ENCODE data around the gene TDRD10.

TDRD10 gene

DNA sequence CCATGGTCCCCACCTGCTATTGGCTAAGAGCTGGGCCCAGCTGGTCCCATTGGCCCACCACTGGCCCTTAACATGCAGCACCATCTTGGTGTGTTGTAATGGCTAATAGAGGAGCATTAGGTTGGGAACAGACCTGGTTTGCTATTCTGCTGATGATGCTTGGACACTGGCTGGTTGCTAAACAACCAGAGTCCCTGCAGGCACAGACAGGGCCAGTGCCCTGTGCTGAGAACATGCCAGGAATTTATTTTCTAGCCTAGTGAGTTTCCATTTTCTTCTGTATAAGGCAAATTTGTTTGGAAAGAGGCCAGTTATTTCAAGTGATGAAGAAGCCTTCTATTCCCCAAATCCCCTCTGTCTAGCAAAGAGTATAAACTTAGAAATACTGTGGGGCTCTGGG, 42.9 kb upstream of the TDRD10 start:
- TF ChIP-seq, protein P1, sequence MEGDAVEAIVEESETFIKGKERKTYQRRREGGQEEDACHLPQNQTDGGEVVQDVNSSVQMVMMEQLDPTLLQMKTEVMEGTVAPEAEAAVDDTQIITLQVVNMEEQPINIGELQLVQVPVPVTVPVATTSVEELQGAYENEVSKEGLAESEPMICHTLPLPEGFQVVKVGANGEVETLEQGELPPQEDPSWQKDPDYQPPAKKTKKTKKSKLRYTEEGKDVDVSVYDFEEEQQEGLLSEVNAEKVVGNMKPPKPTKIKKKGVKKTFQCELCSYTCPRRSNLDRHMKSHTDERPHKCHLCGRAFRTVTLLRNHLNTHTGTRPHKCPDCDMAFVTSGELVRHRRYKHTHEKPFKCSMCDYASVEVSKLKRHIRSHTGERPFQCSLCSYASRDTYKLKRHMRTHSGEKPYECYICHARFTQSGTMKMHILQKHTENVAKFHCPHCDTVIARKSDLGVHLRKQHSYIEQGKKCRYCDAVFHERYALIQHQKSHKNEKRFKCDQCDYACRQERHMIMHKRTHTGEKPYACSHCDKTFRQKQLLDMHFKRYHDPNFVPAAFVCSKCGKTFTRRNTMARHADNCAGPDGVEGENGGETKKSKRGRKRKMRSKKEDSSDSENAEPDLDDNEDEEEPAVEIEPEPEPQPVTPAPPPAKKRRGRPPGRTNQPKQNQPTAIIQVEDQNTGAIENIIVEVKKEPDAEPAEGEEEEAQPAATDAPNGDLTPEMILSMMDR (IDR thresholded peaks at IDR 0.05; ENCODE audit: low read depth, low read length): no peak
- Histone ChIP-seq H3K36me3 (no peaks in the 10 kb centered on the region), H3K9me3 (no peaks in the 10 kb centered on the region), H3K27me3 (no peaks in the 10 kb centered on the region), H3K4me1 (no peaks in the 10 kb centered on the region), H3K4me3 (ENCODE audit: low read depth, low read length) (no peak overlapping the region)
- DNase-seq: no peak

DNA sequence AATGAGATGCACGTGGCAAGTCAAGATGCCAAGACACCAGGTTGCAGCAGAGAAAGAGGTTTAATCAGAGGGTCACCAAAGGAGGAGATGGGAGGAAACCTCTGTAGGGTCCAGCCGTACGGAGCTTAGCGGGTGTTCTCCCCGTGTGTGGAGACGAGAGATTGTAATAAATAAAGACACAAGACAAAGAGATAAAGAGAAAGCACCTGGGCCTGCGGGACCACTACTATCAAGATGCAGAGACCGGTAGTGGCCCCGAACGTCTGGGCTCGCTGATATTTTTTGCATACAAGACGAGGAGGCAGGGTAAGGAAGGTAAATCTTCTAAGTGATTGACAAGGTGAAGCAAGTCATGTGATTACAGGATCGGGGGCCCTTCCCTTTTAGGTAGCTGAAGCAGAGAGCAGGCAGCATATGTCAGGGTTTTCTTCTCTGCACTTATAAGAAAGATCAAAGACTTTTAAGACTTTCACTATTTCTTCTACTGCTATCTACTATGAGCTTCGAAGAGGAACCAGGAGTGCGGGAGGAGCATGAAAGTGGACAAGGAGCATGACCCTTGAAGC, 41.2 kb upstream of the TDRD10 start:
- no peak for DNase-seq
- TF ChIP-seq, protein P1 (IDR thresholded peaks at IDR 0.05; ENCODE audit: low read depth, low read length): no peak
- Histone ChIP-seq H3K36me3 (no peaks in the 10 kb centered on the region), H3K27me3 (no peaks in the 10 kb centered on the region), H3K4me1 (no peaks in the 10 kb centered on the region), H3K4me3 (ENCODE audit: low read depth, low read length) (no peak overlapping the region), H3K9me3 (no peaks in the 10 kb centered on the region)

DNA sequence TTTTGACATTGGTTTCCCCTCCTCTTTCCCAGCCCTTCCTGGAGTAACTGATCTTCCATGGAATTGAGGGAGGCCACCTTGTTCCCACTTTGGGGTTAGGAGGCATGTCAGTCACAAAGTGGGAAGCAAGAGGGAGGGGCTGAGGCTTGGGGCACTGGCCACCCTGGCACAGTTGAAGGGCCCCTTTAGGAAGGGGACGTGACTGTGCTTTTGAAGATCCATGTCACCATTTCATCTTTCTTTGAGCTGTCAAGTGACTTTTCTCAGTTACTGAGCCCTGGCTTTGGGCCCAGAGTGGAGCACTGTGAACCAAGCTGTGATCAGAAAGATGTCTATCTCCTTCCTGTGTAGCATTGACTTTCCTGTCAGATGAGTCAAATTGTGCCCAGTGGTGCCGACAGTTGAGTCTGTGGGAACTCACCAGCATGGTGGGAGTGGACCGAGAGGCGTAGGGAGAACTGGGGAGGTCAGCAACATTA, 38.5 kb upstream of the TDRD10 start:
- DNase-seq: no peak

DNA sequence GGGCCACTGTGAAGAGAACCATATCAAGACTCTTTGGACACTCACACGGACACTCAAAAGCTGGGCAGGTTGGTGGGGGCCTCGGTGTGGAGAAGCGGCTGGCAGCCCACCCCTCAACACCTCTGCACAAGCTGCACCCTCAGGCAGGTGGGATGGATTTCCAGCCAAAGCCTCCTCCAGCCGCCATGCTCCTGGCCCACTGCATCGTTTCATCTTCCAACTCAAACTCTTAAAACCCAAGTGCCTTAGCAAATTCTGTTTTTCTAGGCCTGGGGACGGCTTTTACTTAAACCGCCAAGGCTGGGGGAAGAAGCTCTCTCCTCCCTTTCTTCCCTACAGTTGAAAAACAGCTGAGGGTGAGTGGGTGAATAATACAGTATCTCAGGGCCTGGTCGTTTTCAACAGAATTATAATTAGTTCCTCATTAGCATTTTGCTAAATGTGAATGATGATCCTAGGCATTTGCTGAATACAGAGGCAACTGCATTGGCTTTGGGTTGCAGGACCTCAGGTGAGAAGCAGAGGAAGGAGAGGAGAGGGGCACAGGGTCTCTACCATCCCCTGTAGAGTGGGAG, 36.3 kb upstream of the TDRD10 start:
- H3K36me3 ChIP-seq: no peaks in the 10 kb centered on the region
- no peaks in the 10 kb centered on the region for H3K27me3 ChIP-seq
- no peaks in the 10 kb centered on the region for H3K9me3 ChIP-seq
- no peaks in the 10 kb centered on the region for H3K4me1 ChIP-seq
- no peak for DNase-seq
- TF ChIP-seq, protein P1 (IDR thresholded peaks at IDR 0.05; ENCODE audit: low read depth, low read length): no peak
- H3K4me3 ChIP-seq (ENCODE audit: low read depth, low read length): no peak overlapping the region

More for the DNA sequence above, 38.5 kb upstream of the TDRD10 start:
- TF ChIP-seq, protein P1 (IDR thresholded peaks at IDR 0.05; ENCODE audit: low read depth, low read length): no peak
- Histone ChIP-seq H3K27me3 (no peaks in the 10 kb centered on the region), H3K36me3 (no peaks in the 10 kb centered on the region), H3K9me3 (no peaks in the 10 kb centered on the region), H3K4me3 (ENCODE audit: low read depth, low read length) (no peak overlapping the region), H3K4me1 (no peaks in the 10 kb centered on the region)

DNA sequence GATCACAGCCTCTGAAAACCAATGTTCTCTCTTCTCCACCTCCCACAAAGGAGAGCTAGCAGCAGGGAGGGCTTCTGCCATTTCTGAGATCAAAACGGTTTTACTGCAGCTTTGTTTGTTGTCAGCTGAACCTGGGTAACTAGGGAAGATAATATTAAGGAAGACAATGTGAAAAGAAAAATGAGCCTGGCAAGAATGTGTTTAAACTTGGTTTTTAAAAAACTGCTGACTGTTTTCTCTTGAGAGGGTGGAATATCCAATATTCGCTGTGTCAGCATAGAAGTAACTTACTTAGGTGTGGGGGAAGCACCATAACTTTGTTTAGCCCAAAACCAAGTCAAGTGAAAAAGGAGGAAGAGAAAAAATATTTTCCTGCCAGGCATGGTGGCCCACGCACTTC, 35.8 kb upstream of the TDRD10 start:
- TF ChIP-seq, protein P1 (IDR thresholded peaks at IDR 0.05; ENCODE audit: low read depth, low read length): no peak
- Histone ChIP-seq H3K4me1 (no peaks in the 10 kb centered on the region), H3K4me3 (ENCODE audit: low read depth, low read length) (no peak overlapping the region), H3K27me3 (no peaks in the 10 kb centered on the region), H3K9me3 (no peaks in the 10 kb centered on the region), H3K36me3 (no peaks in the 10 kb centered on the region)
- DNase-seq: no peak

DNA sequence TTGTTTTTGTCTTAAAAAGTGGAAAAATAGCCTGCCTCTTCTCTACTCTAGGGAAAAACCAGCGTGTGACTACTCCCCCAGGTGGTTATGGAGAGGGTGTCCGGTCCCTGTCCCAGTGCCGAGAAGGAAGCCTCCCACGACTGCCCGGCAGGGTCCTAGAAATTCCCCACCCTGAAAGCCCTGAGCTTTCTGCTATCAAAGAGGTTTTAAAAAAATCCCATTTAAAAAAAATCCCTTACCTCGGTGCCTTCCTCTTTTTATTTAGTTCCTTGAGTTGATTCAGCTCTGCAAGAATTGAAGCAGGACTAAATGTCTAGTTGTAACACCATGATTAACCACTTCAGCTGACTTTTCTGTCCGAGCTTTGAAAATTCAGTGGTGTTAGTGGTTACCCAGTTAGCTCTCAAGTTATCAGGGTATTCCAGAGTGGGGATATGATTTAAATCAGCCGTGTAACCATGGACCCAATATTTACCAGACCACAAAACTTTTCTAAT, 35.0 kb upstream of the TDRD10 start:
- Histone ChIP-seq H3K4me3 (ENCODE audit: low read depth, low read length) (no peak overlapping the region), H3K27me3 (no peaks in the 10 kb centered on the region), H3K36me3 (no peaks in the 10 kb centered on the region), H3K4me1 (no peaks in the 10 kb centered on the region), H3K9me3 (no peaks in the 10 kb centered on the region)
- DNase-seq: no peak
- TF ChIP-seq, protein P1 (IDR thresholded peaks at IDR 0.05; ENCODE audit: low read depth, low read length): peak; percentile 16; the same call in 1 of the 2 replicates

Data from BE2C (cell line).